OCI-LY1 (cell line): ENCODE measurements around the gene LINC01488.

ENCODE experiments used
- H2AFZ ChIP-seq: fragments of 200-600 bp; sonication (generic), shearing (Covaris generic); 2 replicates; pipeline ENCODE4 v1.6.0; 2014; ENCODE audit warnings: antibody characterized with exemption, mild to moderate bottlenecking, low read length
- H3F3A ChIP-seq: fragments of 200-600 bp; sonication (generic), shearing (Covaris generic); 2 replicates; pipeline ENCODE4 v1.6.0; 2014; ENCODE audit warnings: mild to moderate bottlenecking, antibody characterized with exemption, low read length, moderate library complexity; ENCODE audit not compliant: insufficient read depth
- H3K27ac ChIP-seq: fragments of 200-600 bp; sonication (generic); 2 replicates; pipeline ENCODE4 v1.5.1; 2014; ENCODE audit warnings: low read length, mixed run types, mild to moderate bottlenecking, low read depth; ENCODE audit not compliant: poor library complexity, severe bottlenecking
- H3K27me3 ChIP-seq: fragments of 200-600 bp; sonication (generic); 2 replicates; pipeline ENCODE4 v1.6.0; 2014; ENCODE audit warnings: antibody characterized with exemption, mild to moderate bottlenecking, low read length, moderate library complexity; ENCODE audit not compliant: insufficient read depth
- H3K36me3 ChIP-seq: fragments of 200-600 bp; sonication (generic); 2 replicates; pipeline ENCODE4 v1.6.1; 2014; ENCODE audit warnings: mild to moderate bottlenecking, antibody characterized with exemption, low read length, moderate library complexity, mixed read lengths; ENCODE audit not compliant: insufficient read depth
- H3K4me1 ChIP-seq: fragments of 200-600 bp; sonication (generic); 2 replicates; pipeline ENCODE4 v1.5.1; 2014; ENCODE audit warnings: mild to moderate bottlenecking, low read length, moderate library complexity; ENCODE audit not compliant: insufficient read depth, severe bottlenecking
- H3K4me2 ChIP-seq: fragments of 200-600 bp; sonication (generic), shearing (Covaris generic); 2 replicates; pipeline ENCODE4 v1.6.1; 2014; ENCODE audit warnings: low read length
- H3K4me3 ChIP-seq: fragments of 200-600 bp; sonication (generic); 2 replicates; pipeline ENCODE4 v1.5.1; 2014; ENCODE audit warnings: low read length, low read depth, mild to moderate bottlenecking, mixed read lengths; ENCODE audit not compliant: poor library complexity, severe bottlenecking
- H3K79me2 ChIP-seq: fragments of 200-600 bp; shearing (Covaris generic); 2 replicates; pipeline ENCODE4 v1.6.1; 2016; ENCODE audit warnings: mixed run types, low read length, mixed read lengths; ENCODE audit not compliant: insufficient read depth
- H3K9ac ChIP-seq: fragments of 200-600 bp; sonication (generic), shearing (Covaris generic); 2 replicates; pipeline ENCODE4 v1.6.1; 2014; ENCODE audit warnings: mild to moderate bottlenecking, low read length, mixed read lengths
- H3K9me2 ChIP-seq: fragments of 200-600 bp; sonication (generic), shearing (Covaris generic); 2 replicates; pipeline ENCODE4 v1.6.1; 2014; ENCODE audit warnings: low read depth, mild to moderate bottlenecking, low read length, mixed read lengths
- H3K9me3 ChIP-seq: fragments of 200-600 bp; shearing (Covaris generic); 2 replicates; pipeline ENCODE4 v1.6.1; 2014; ENCODE audit warnings: low read length, mixed read lengths
- H4K20me1 ChIP-seq: fragments of 200-600 bp; sonication (generic), shearing (Covaris generic); 2 replicates; pipeline ENCODE4 v1.6.0; 2016; ENCODE audit warnings: mild to moderate bottlenecking, low read length; ENCODE audit not compliant: insufficient read depth
- CTCF ChIP-seq: fragments of 200-600 bp; sonication (generic), shearing (Covaris generic); IDR thresholded peaks from 2 replicates; pipeline ENCODE4 v1.5.1; 2017; ENCODE audit warnings: mild to moderate bottlenecking, antibody characterized with exemption, low read length, moderate library complexity, mixed read lengths
- EZH2 ChIP-seq: fragments of 200-600 bp; sonication (generic), shearing (Covaris generic); IDR thresholded peaks from 2 replicates; pipeline ENCODE4 v1.8.0; 2017; ENCODE audit warnings: borderline replicate concordance, mixed run types, mild to moderate bottlenecking, antibody characterized with exemption, low read length, moderate library complexity, mixed read lengths

The LINC01488 gene

GRCh38 chr11:69539416-69540117 is 58.1 kb downstream of the LINC01488 start:
- H4K20me1 ChIP-seq: no peaks in the 10 kb centered on the region
- H3K9me3 ChIP-seq: no peaks in the 10 kb centered on the region
- TF ChIP-seq EZH2 (no peak), CTCF (no peak)
- H3K27me3 ChIP-seq: no peaks in the 10 kb centered on the region
- H3K4me2 ChIP-seq: no peak overlapping the region
- no peaks in the 10 kb centered on the region for H3K36me3 ChIP-seq
- no peak overlapping the region for H2AFZ ChIP-seq
- H3K27ac ChIP-seq: no peak overlapping the region
- H3K9ac ChIP-seq: no peak overlapping the region
- no peaks in the 10 kb centered on the region for H3K9me2 ChIP-seq
- no peaks in the 10 kb centered on the region for H3K79me2 ChIP-seq
- H3K4me3 ChIP-seq: no peak overlapping the region
- H3K4me1 ChIP-seq: no peaks in the 10 kb centered on the region
- no peaks in the 10 kb centered on the region for H3F3A ChIP-seq

- no peaks in the 10 kb centered on the region for H3K4me1 ChIP-seq
- H3K27ac ChIP-seq: no peak overlapping the region
- no peak overlapping the region for H3K9ac ChIP-seq
- no peaks in the 10 kb centered on the region for H3K36me3 ChIP-seq
- no peaks in the 10 kb centered on the region for H3K79me2 ChIP-seq
- H3K27me3 ChIP-seq: no peaks in the 10 kb centered on the region
- no peaks in the 10 kb centered on the region for H4K20me1 ChIP-seq
- TF ChIP-seq CTCF (no peak), EZH2 (no peak)
- H3F3A ChIP-seq: no peaks in the 10 kb centered on the region
- H3K4me2 ChIP-seq: no peak overlapping the region
- H2AFZ ChIP-seq: no peak overlapping the region
- no peaks in the 10 kb centered on the region for H3K9me2 ChIP-seq
- H3K9me3 ChIP-seq: no peaks in the 10 kb centered on the region
- H3K4me3 ChIP-seq: no peak overlapping the region
These were observed 58.9 kb downstream of the LINC01488 start for GRCh38 chr11:69540118-69541000.

GRCh38 chr11:69541001-69541285 is 59.5 kb downstream of the LINC01488 start:
- Histone ChIP-seq H3K4me3 (no peak overlapping the region), H3K4me2 (no peak overlapping the region), H3K9me2 (no peaks in the 10 kb centered on the region), H2AFZ (no peak overlapping the region), H3K27ac (no peak overlapping the region), H4K20me1 (no peaks in the 10 kb centered on the region), H3F3A (no peaks in the 10 kb centered on the region), H3K9me3 (no peaks in the 10 kb centered on the region), H3K9ac (no peak overlapping the region), H3K27me3 (no peaks in the 10 kb centered on the region), H3K79me2 (no peaks in the 10 kb centered on the region), H3K36me3 (no peaks in the 10 kb centered on the region), H3K4me1 (no peaks in the 10 kb centered on the region)
- TF ChIP-seq CTCF (no peak), EZH2 (no peak)
